Esophagus muscularis mucosa (tissue), 3 donors: ENCODE results near the gene DHDDS.

Source experiments
- POLR2A ChIP-seq: fragments of 450-650 bp; IDR thresholded peaks from one replicate; pipeline ENCODE4 v1.6.1; 2017; ENCODE audit warnings: antibody characterized with exemption, moderate library complexity, mild to moderate bottlenecking, low read depth
- POLR2AphosphoS5 ChIP-seq, 2 donors: sonication (generic); formaldehyde crosslinking; IDR thresholded peaks; one replicate each; pipeline ENCODE4 v1.6.1; 2017; ENCODE audit warnings: antibody characterized with exemption in 2 of 2
- TF ChIP-seq, protein P1 (sequence below), 3 experiments: fragments of 200-600 bp in 2 of 3; fragments of 450-650 bp in 1 of 3; sonication (generic) in 2 of 3; IDR thresholded peaks; one replicate each; pipeline ENCODE4 v1.5.1; 2017 to 2019; ENCODE audit warnings: antibody characterized with exemption in 3 of 3, mild to moderate bottlenecking in 2 of 3, moderate library complexity in 1 of 3

DNA sequence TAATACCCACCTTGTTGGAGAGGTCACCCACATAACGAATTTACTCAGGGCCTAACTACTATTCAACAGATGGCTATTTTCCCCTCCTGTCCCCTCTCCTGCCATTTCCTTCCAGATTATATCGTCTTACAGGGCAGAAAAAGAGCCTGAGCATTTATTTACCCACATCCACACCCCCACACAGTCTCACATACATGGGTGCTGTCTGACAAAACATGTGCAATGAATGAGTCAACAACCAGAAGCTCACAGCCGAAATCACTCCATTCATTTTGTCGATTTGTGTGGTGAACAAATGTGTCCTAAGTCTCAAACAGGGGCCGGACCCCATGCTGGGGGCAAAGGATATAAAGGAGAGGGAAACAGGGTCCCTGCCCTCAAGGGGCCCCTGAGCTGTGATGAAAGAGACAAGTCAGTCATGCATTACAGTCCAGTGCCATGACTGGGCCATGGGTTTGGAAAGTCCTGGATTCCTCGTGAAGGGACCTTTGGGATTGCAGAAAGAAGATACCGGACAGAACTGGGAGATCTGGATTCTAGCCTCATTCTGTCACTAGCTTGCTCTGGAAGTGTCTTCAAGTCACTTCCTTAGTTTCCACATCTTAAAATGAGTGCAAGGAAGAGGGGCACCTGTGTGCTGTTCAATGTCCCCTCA is 43.2 kb upstream of the DHDDS start:
- TF ChIP-seq, protein P1, sequence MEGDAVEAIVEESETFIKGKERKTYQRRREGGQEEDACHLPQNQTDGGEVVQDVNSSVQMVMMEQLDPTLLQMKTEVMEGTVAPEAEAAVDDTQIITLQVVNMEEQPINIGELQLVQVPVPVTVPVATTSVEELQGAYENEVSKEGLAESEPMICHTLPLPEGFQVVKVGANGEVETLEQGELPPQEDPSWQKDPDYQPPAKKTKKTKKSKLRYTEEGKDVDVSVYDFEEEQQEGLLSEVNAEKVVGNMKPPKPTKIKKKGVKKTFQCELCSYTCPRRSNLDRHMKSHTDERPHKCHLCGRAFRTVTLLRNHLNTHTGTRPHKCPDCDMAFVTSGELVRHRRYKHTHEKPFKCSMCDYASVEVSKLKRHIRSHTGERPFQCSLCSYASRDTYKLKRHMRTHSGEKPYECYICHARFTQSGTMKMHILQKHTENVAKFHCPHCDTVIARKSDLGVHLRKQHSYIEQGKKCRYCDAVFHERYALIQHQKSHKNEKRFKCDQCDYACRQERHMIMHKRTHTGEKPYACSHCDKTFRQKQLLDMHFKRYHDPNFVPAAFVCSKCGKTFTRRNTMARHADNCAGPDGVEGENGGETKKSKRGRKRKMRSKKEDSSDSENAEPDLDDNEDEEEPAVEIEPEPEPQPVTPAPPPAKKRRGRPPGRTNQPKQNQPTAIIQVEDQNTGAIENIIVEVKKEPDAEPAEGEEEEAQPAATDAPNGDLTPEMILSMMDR (IDR thresholded peaks at IDR 0.05), result no peak
- TF ChIP-seq POLR2AphosphoS5 (IDR thresholded peaks at IDR 0.05), result no peak
- no peak for TF ChIP-seq POLR2A
